Naive thymus-derived CD4-positive, alpha-beta T cell (primary cell): ENCODE data around the gene RHBDD1. TPM values are rescaled to one million over a fixed set of nuclear protein-coding genes. Genes with fewer than 3 reads are reported as not detected.
A peak's percentile ranks its signal among the peaks of the same experiment; 100 is the strongest.

ENCODE experiments used
- ATAC-seq: fragments of 150-1000 bp; cut with Tn5 transposase; 2 replicates; pipeline ENCODE4 v1.10.0; 2021; ENCODE audit warnings: mild to moderate bottlenecking, moderate library complexity
- CTCF ChIA-PET: fragments of 350-600 bp; sonication (Branson Sonifier 250); formaldehyde crosslinking; loops from one replicate; lab custom pipeline; 2021; ENCODE audit warnings: antibody characterized with exemption; lab: Charles Lee
- POLR2A ChIA-PET: fragments of 350-600 bp; sonication (Branson Sonifier 250); formaldehyde crosslinking; loops from one replicate; lab custom pipeline; 2021; ENCODE audit warnings: antibody characterized with exemption, inconsistent platforms; lab: Charles Lee
- DNase-seq, 9 donors: peaks; one replicate each; pipeline versions ENCODE4 v3.0.0 to v3.0.0-alpha.2; 2020 to 2022; ENCODE audit warnings: mixed read lengths in 1 of 9
- H3K27ac ChIP-seq: one replicate; pipeline ENCODE4 v1.7.0; 2013; ENCODE audit warnings: mild to moderate bottlenecking, low read depth, low read length, moderate library complexity
- H3K27me3 ChIP-seq, 2 donors: one replicate each; pipeline ENCODE4 v1.7.0; 2013; ENCODE audit warnings: low read length in 2 of 2, mild to moderate bottlenecking in 2 of 2, moderate library complexity in 2 of 2; ENCODE audit not compliant: control insufficient read depth in 2 of 2, insufficient read depth in 2 of 2
- H3K36me3 ChIP-seq, 3 experiments: 1 replicate in 2 of 3; 2 replicates in 1 of 3; pipeline ENCODE4 v1.7.0; 2013; ENCODE audit warnings: low read length in 3 of 3, mild to moderate bottlenecking in 3 of 3, moderate library complexity in 1 of 3; ENCODE audit not compliant: insufficient read depth in 3 of 3, control insufficient read depth in 2 of 3
- H3K4me1 ChIP-seq, 2 donors: one replicate each; pipeline ENCODE4 v1.7.0; 2013; ENCODE audit warnings: low read length in 2 of 2, mild to moderate bottlenecking in 2 of 2, moderate library complexity in 1 of 2; ENCODE audit not compliant: control insufficient read depth in 2 of 2, insufficient read depth in 2 of 2
- H3K4me3 ChIP-seq: 2 replicates; pipeline ENCODE4 v1.7.0; 2013; ENCODE audit warnings: mild to moderate bottlenecking, low read length
- H3K9me3 ChIP-seq, 3 experiments: 1 replicate in 2 of 3; 2 replicates in 1 of 3; pipeline ENCODE4 v1.7.0; 2013; ENCODE audit warnings: low read length in 3 of 3; ENCODE audit not compliant: control insufficient read depth in 2 of 3
- H3K27ac Mint-ChIP-seq, 9 donors: one replicate each; pipeline ENCODE4 v1.8.0; 2020 to 2022; ENCODE audit warnings: mixed read lengths in 9 of 9, mild to moderate bottlenecking in 8 of 9, moderate library complexity in 5 of 9, inconsistent platforms in 2 of 9
- H3K27me3 Mint-ChIP-seq, 5 donors: one replicate each; pipeline ENCODE4 v1.8.0; 2021 to 2022; ENCODE audit warnings: mixed read lengths in 5 of 5, mild to moderate bottlenecking in 1 of 5
- H3K36me3 Mint-ChIP-seq, 5 donors: one replicate each; pipeline ENCODE4 v1.8.0; 2020 to 2022; ENCODE audit warnings: mixed read lengths in 5 of 5, mild to moderate bottlenecking in 3 of 5, inconsistent platforms in 1 of 5
- H3K4me1 Mint-ChIP-seq, 7 donors: one replicate each; pipeline ENCODE4 v1.8.0; 2020 to 2022; ENCODE audit warnings: mixed read lengths in 7 of 7, mild to moderate bottlenecking in 3 of 7, inconsistent platforms in 1 of 7
- H3K4me3 Mint-ChIP-seq, 10 donors: one replicate each; pipeline ENCODE4 v1.8.0; 2020 to 2022; ENCODE audit warnings: mild to moderate bottlenecking in 10 of 10, mixed read lengths in 10 of 10, moderate library complexity in 6 of 10, inconsistent platforms in 2 of 10
- H3K9me3 Mint-ChIP-seq, 11 donors: one replicate each; pipeline ENCODE4 v1.8.0; 2020 to 2022; ENCODE audit warnings: mixed read lengths in 11 of 11, mild to moderate bottlenecking in 4 of 11, inconsistent platforms in 1 of 11, moderate library complexity in 1 of 11
- intact Hi-C, 2 donors: fragments of 100-400 bp; cut with micrococcal nuclease; formaldehyde crosslinking; loops; one replicate each; pipeline ENCODE4 v1.15.1; 2023
- polyA plus RNA-seq, 2 donors: library from polyadenylated mRNA; unstranded; fragments of 300-500 nt; fragmentation: Illumina TruSeq; gene quantifications; one replicate each; pipeline ENCODE4 v1.2.3, GENCODE V29; 2021
- total RNA-seq, 6 experiments: library from RNA in 5 of 6; stranded (reverse) in 5 of 6; gene quantifications; 1 replicate in 5 of 6; 2 replicates in 1 of 6; pipeline ENCODE4 v1.2.3 and lab custom pipeline; 2021 to 2026

RHBDD1 gene
- total and polyA plus RNA-seq, 7 experiments from 2014 or later, result 21.2 to 70.8 (median 48.3) TPM

DNA sequence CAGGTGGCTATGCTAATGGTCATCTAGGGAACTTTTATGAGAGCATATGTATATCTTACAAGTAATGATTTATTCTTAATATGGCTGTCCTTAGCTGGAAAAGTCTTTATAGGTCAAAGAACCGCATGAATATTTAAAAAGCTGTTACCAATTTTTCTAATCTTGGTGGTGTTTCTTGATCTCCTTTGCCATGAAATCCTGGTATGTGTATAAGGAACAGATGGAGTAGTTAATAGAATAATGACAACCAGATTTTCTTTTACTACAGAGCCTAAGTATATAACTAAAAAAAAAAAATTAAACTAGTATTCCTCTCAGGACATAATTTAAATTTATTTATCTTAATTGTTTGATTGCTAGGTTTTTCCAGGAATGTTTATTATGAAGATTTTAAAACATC is 74.5 kb downstream of the RHBDD1 start:
- no peak for DNase-seq
- Mint-ChIP-seq H3K36me3 (peaks cover 5 to 75% (median 51%) of the 10 kb centered on the region in 5 donors), H3K9me3 (peaks cover 0 to 6% (median 0%) of the 10 kb centered on the region in 11 donors), H3K27ac (no peak overlapping the region), H3K27me3 (no peaks in the 10 kb centered on the region), H3K4me1 (peaks cover 10 to 27% (median 13%) of the 10 kb centered on the region in 7 donors), H3K4me3 (no peak overlapping the region)
- H3K27me3 ChIP-seq, result no peaks in the 10 kb centered on the region
- ChIA-PET CTCF (interaction anchor here (0.6 kb wide), 1 partner anchor 862 kb away, joined by 3 read pairs; no protein-coding TSS in a partner anchor), POLR2A (no interaction called here)
- no peak for ATAC-seq
- H3K9me3 ChIP-seq, result no peaks in the 10 kb centered on the region
- no peak overlapping the region for H3K27ac ChIP-seq
- peaks cover 0 to 11% (median 0%) of the 10 kb centered on the region in 3 experiments for H3K36me3 ChIP-seq
- H3K4me1 ChIP-seq, result no peaks in the 10 kb centered on the region
- intact Hi-C loops, result no loop called here
- H3K4me3 ChIP-seq, result no peak overlapping the region

DNA sequence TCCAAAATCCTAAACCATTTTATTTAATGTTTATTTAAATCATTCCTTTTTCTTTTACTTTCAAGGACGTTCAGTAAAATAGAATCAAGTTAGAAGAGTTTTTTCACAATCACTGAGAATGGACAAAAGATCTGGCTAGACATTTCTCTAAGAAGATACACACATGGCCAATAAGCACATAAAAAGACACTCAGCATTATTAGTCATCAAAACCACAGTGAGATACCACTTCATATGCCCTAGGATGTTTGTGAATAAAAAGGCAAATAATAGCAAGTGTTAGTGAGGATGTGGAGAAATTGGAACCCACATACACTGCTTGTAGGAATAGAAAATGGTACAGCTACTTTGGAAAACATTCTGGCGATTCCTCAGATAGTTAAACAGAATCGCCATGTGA is 76.1 kb downstream of the RHBDD1 start:
- Mint-ChIP-seq H3K4me1 (peaks cover 8 to 27% (median 20%) of the 10 kb centered on the region in 7 donors), H3K27me3 (no peaks in the 10 kb centered on the region), H3K9me3 (peaks cover 0 to 6% (median 0%) of the 10 kb centered on the region in 11 donors), H3K27ac (no peak overlapping the region), H3K4me3 (no peak overlapping the region), H3K36me3 (peaks cover 5 to 70% (median 50%) of the 10 kb centered on the region in 5 donors)
- no peak overlapping the region for H3K27ac ChIP-seq
- H3K9me3 ChIP-seq, result no peaks in the 10 kb centered on the region
- peaks cover 0 to 5% of the 10 kb centered on the region in 2 donors for H3K4me1 ChIP-seq
- DNase-seq, result no peak
- ChIA-PET CTCF (no interaction called here), POLR2A (no interaction called here)
- peaks cover 0 to 11% (median 0%) of the 10 kb centered on the region in 3 experiments for H3K36me3 ChIP-seq
- no peak overlapping the region for H3K4me3 ChIP-seq
- intact Hi-C loops, result no loop called here
- ATAC-seq, result no peak
- no peaks in the 10 kb centered on the region for H3K27me3 ChIP-seq

DNA sequence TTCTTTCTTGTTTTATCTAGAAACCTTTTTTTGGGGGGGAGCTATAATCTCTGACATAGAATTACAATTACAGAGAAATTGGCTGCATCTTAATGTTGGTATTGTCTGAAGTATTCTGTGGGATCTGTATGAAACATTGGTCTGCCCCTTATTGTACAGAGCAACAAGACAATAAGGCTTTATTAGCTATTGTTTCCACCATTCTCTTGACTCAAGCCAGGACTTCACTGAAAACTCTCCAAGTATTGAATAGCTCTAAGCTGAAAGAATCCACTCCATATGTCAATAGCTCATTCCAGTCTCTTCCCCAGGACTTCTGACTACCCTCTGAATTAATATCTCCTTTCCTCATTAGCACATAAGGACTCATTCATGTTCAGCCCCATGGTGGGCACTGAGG is 77.8 kb downstream of the RHBDD1 start:
- POLR2A ChIA-PET, result no interaction called here
- DNase-seq (no peak), ATAC-seq (no peak)
- Histone ChIP-seq H3K4me1 (peaks cover 0 to 5% of the 10 kb centered on the region in 2 donors), H3K9me3 (no peaks in the 10 kb centered on the region), H3K27me3 (no peaks in the 10 kb centered on the region), H3K36me3 (peaks cover 0 to 8% (median 0%) of the 10 kb centered on the region in 3 experiments), H3K4me3 (no peak overlapping the region), H3K27ac (no peak overlapping the region)
- Mint-ChIP-seq H3K27ac (peak overlapping the region in 2 of 9 donors; percentile 33 to 52), H3K9me3 (peaks cover 0 to 6% (median 0%) of the 10 kb centered on the region in 11 donors), H3K4me3 (no peak overlapping the region), H3K36me3 (peaks cover 9 to 68% (median 53%) of the 10 kb centered on the region in 5 donors), H3K27me3 (no peaks in the 10 kb centered on the region), H3K4me1 (peaks cover 8 to 26% (median 21%) of the 10 kb centered on the region in 7 donors)
- CTCF ChIA-PET, result no interaction called here
- intact Hi-C loops, result no loop called here

DNA sequence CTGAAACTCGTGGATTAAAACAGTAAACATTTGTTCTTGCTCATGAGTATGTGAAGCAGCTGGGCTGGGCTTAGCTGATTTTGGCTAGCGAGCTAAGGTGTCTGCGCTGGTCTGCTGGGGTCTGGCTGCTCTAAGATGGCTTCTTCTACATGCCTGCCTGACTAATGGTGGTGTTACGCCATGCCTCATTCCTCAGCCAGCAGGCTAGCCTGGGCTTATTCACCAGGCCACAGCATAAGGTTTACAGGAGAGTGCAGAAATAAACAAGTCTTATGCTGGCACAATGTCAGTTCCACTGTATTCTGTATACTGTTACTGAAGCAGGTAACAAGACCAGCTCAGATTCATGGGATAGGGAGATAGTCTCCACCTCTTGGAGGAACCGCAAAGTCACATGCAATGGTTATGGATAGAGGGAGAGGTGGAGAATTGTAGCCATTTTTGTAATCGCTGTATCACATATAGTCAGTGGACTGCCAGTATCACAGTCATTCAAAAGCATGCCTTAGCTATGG is 80.0 kb downstream of the RHBDD1 start:
- Histone ChIP-seq H3K27me3 (no peaks in the 10 kb centered on the region), H3K4me1 (peaks cover 0 to 5% of the 10 kb centered on the region in 2 donors), H3K27ac (no peak overlapping the region), H3K36me3 (no peaks in the 10 kb centered on the region), H3K4me3 (no peak overlapping the region), H3K9me3 (no peaks in the 10 kb centered on the region)
- no peak for DNase-seq
- intact Hi-C loops, result no loop called here
- ChIA-PET CTCF (no interaction called here), POLR2A (no interaction called here)
- Mint-ChIP-seq H3K27me3 (no peaks in the 10 kb centered on the region), H3K27ac (peak overlapping the region in 7 of 9 donors; percentile 42 to 71 (median 65)), H3K36me3 (peaks cover 12 to 65% (median 52%) of the 10 kb centered on the region in 5 donors), H3K4me1 (peaks cover 8 to 39% (median 21%) of the 10 kb centered on the region in 7 donors), H3K9me3 (peaks cover 0 to 6% (median 0%) of the 10 kb centered on the region in 11 donors), H3K4me3 (no peak overlapping the region)
- no peak for ATAC-seq

DNA sequence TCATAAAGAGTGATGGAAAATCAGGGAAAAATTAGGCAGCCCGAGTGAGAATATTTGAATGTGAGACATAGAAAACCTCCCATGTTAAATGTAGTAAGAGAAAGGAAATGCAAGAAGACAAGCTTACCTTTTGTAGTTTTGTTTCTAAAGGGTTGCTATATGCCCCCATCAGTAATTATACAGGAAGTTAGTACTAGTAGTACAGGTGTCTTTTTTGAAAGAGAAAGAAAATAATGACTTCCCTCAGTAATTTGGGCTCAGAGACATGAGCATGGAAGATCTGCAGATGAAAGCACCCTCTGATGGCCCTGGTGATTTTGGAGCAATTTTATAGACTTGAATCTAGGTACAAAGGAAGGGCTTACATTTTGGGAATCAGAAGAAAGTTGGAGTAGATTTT is 80.8 kb downstream of the RHBDD1 start:
- peaks cover 0 to 6% (median 0%) of the 10 kb centered on the region in 11 donors for H3K9me3 Mint-ChIP-seq
- ATAC-seq, result peak; percentile 24
- no peaks in the 10 kb centered on the region for H3K9me3 ChIP-seq
- H3K27ac Mint-ChIP-seq, result peak overlapping the region in 8 of 9 donors; percentile 42 to 91 (median 72)
- no peaks in the 10 kb centered on the region for H3K27me3 ChIP-seq
- H3K4me1 ChIP-seq, result peaks cover 0 to 5% of the 10 kb centered on the region in 2 donors
- DNase-seq, result peak in 2 of 9 donors; percentile 3 to 4
- intact Hi-C loops, result no loop called here
- no peak overlapping the region for H3K27ac ChIP-seq
- H3K36me3 Mint-ChIP-seq, result peaks cover 9 to 65% (median 53%) of the 10 kb centered on the region in 5 donors
- H3K36me3 ChIP-seq, result no peaks in the 10 kb centered on the region
- no peak overlapping the region for H3K4me3 ChIP-seq
- H3K4me3 Mint-ChIP-seq, result peak overlapping the region in 3 of 10 donors; percentile 4 to 30 (median 18)
- ChIA-PET CTCF (interaction anchor here (0.6 kb wide), 1 partner anchor 636 kb away, joined by 3 read pairs; no protein-coding TSS in a partner anchor), POLR2A (no interaction called here)
- no peaks in the 10 kb centered on the region for H3K27me3 Mint-ChIP-seq
- peaks cover 8 to 45% (median 27%) of the 10 kb centered on the region in 7 donors for H3K4me1 Mint-ChIP-seq

DNA sequence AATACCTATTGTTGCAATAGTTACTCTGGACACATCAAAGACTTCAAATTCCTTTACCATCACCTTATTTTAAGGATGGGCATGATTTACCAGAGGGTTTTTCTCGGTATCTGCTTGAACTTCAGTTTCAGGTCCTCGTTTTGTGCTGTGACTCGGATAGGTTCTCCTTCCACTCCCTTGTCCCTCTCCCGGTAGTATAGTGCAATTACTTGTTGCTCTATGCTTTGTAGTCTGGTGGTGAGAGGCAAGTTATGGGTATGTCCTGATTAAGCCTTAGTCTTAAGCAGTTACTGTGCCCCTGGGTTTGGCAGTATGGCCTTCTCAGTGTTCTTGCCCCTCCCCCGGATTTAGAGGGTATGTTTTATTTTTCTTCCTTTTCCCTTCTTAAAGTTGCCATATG is 96.6 kb downstream of the RHBDD1 start:
- peaks cover 0 to 14% (median 4%) of the 10 kb centered on the region in 11 donors for H3K9me3 Mint-ChIP-seq
- Histone ChIP-seq H3K9me3 (no peaks in the 10 kb centered on the region), H3K36me3 (no peaks in the 10 kb centered on the region), H3K4me1 (no peaks in the 10 kb centered on the region), H3K4me3 (no peak overlapping the region), H3K27me3 (no peaks in the 10 kb centered on the region), H3K27ac (no peak overlapping the region)
- POLR2A ChIA-PET, result no interaction called here
- no peak overlapping the region for H3K4me3 Mint-ChIP-seq
- H3K27me3 Mint-ChIP-seq, result no peaks in the 10 kb centered on the region
- intact Hi-C loops, result no loop called here
- H3K36me3 Mint-ChIP-seq, result peaks cover 8 to 55% (median 35%) of the 10 kb centered on the region in 5 donors
- no peak for DNase-seq
- peaks cover 0 to 4% (median 0%) of the 10 kb centered on the region in 7 donors for H3K4me1 Mint-ChIP-seq
- CTCF ChIA-PET, result no interaction called here
- ATAC-seq, result no peak
- H3K27ac Mint-ChIP-seq, result no peak overlapping the region
